ENCODE data around the gene LTBP1.

LTBP1 gene

GRCh38 chr2:33126552-33126951 is 179.8 kb downstream of the LTBP1 start:
- Histone ChIP-seq H3K79me1 (ENCODE audit: low read length) (no peaks in the 10 kb centered on the region), H4K8ac (ENCODE audit: low read depth, low read length) (no peak overlapping the region), H4K5ac (ENCODE audit: low read length) (no peak overlapping the region), H3K56ac (ENCODE audit: low read length) (no peak overlapping the region), H3K36me3 (ENCODE audit: control insufficient read depth, insufficient read depth, low read length) (no peaks in the 10 kb centered on the region), H2AK5ac (ENCODE audit: low read length) (no peak overlapping the region), H3K4me1 (ENCODE audit: control insufficient read depth, low read depth, low read length) (peaks cover 3% of the 10 kb centered on the region), H3K4me2 (ENCODE audit: low read length) (no peak overlapping the region), H3K27me3 (ENCODE audit: insufficient read depth, low read length, poor library complexity) (no peaks in the 10 kb centered on the region), H2BK120ac (ENCODE audit: low read depth, low read length) (no peak overlapping the region), H3K4ac (ENCODE audit: low read depth, low read length) (no peak overlapping the region), H3K4me3 (ENCODE audit: low read length) (no peak overlapping the region), H2BK15ac (replicated peaks; ENCODE audit: low read depth) (no peak overlapping the region), H3K79me2 (ENCODE audit: control insufficient read depth, insufficient read depth, low read length) (no peaks in the 10 kb centered on the region), H3K23ac (ENCODE audit: low read length) (no peak overlapping the region), H3K9ac (ENCODE audit: low read length) (no peak overlapping the region), H3K27ac (ENCODE audit: low read depth, low read length) (no peak overlapping the region), H3K18ac (ENCODE audit: low read length) (no peak overlapping the region), H2BK5ac (ENCODE audit: low read length) (no peak overlapping the region)
- DNase-seq, result no peak
- WGBS (ENCODE audit: extremely low coverage, insufficient coverage, low lambda C conversion rate), result no CpG with 5 or more reads among the region's 1 CpG

GRCh38 chr2:33126958-33127357 is 180.2 kb downstream of the LTBP1 start:
- H3K36me3 ChIP-seq (ENCODE audit: control insufficient read depth, insufficient read depth, low read length), result no peaks in the 10 kb centered on the region
- no peak overlapping the region for H2BK5ac ChIP-seq (ENCODE audit: low read length)
- H4K5ac ChIP-seq (ENCODE audit: low read length), result no peak overlapping the region
- H3K4me2 ChIP-seq (ENCODE audit: low read length), result no peak overlapping the region
- H3K79me2 ChIP-seq (ENCODE audit: control insufficient read depth, insufficient read depth, low read length), result no peaks in the 10 kb centered on the region
- H3K56ac ChIP-seq (ENCODE audit: low read length), result no peak overlapping the region
- H3K4ac ChIP-seq (ENCODE audit: low read depth, low read length), result no peak overlapping the region
- DNase-seq, result no peak
- no peak overlapping the region for H4K8ac ChIP-seq (ENCODE audit: low read depth, low read length)
- no peaks in the 10 kb centered on the region for H3K27me3 ChIP-seq (ENCODE audit: insufficient read depth, low read length, poor library complexity)
- H3K18ac ChIP-seq (ENCODE audit: low read length), result no peak overlapping the region
- no peak overlapping the region for H3K27ac ChIP-seq (ENCODE audit: low read depth, low read length)
- H3K79me1 ChIP-seq (ENCODE audit: low read length), result no peaks in the 10 kb centered on the region
- H2AK5ac ChIP-seq (ENCODE audit: low read length), result no peak overlapping the region
- H2BK15ac ChIP-seq (replicated peaks; ENCODE audit: low read depth), result no peak overlapping the region
- no peak overlapping the region for H2BK120ac ChIP-seq (ENCODE audit: low read depth, low read length)
- H3K9ac ChIP-seq (ENCODE audit: low read length), result no peak overlapping the region
- H3K4me3 ChIP-seq (ENCODE audit: low read length), result no peak overlapping the region
- no peak overlapping the region for H3K23ac ChIP-seq (ENCODE audit: low read length)
- peaks cover 3% of the 10 kb centered on the region for H3K4me1 ChIP-seq (ENCODE audit: control insufficient read depth, low read depth, low read length)
- no CpG with 5 or more reads among the region's 3 CpGs for WGBS (ENCODE audit: extremely low coverage, insufficient coverage, low lambda C conversion rate)

- H2BK15ac ChIP-seq (replicated peaks; ENCODE audit: low read depth), result no peak overlapping the region
- no peaks in the 10 kb centered on the region for H3K79me2 ChIP-seq (ENCODE audit: control insufficient read depth, insufficient read depth, low read length)
- no peak overlapping the region for H4K5ac ChIP-seq (ENCODE audit: low read length)
- H3K27ac ChIP-seq (ENCODE audit: low read depth, low read length), result no peak overlapping the region
- no peak overlapping the region for H2AK5ac ChIP-seq (ENCODE audit: low read length)
- H3K79me1 ChIP-seq (ENCODE audit: low read length), result no peaks in the 10 kb centered on the region
- no peak overlapping the region for H3K9ac ChIP-seq (ENCODE audit: low read length)
- no peaks in the 10 kb centered on the region for H3K36me3 ChIP-seq (ENCODE audit: control insufficient read depth, insufficient read depth, low read length)
- H3K4ac ChIP-seq (ENCODE audit: low read depth, low read length), result no peak overlapping the region
- H2BK120ac ChIP-seq (ENCODE audit: low read depth, low read length), result no peak overlapping the region
- no peak for DNase-seq
- H3K4me1 ChIP-seq (ENCODE audit: control insufficient read depth, low read depth, low read length), result peaks cover 3% of the 10 kb centered on the region
- no peak overlapping the region for H3K4me2 ChIP-seq (ENCODE audit: low read length)
- no peak overlapping the region for H4K8ac ChIP-seq (ENCODE audit: low read depth, low read length)
- no CpG with 5 or more reads among the region's 7 CpGs for WGBS (ENCODE audit: extremely low coverage, insufficient coverage, low lambda C conversion rate)
- H3K18ac ChIP-seq (ENCODE audit: low read length), result no peak overlapping the region
- H3K23ac ChIP-seq (ENCODE audit: low read length), result no peak overlapping the region
- H2BK5ac ChIP-seq (ENCODE audit: low read length), result no peak overlapping the region
- no peak overlapping the region for H3K56ac ChIP-seq (ENCODE audit: low read length)
- H3K27me3 ChIP-seq (ENCODE audit: insufficient read depth, low read length, poor library complexity), result no peaks in the 10 kb centered on the region
- H3K4me3 ChIP-seq (ENCODE audit: low read length), result no peak overlapping the region
Measured at GRCh38 chr2:33129263-33130053, 182.7 kb downstream of the LTBP1 start.

- Histone ChIP-seq H2BK5ac (ENCODE audit: low read length) (no peak overlapping the region), H3K27me3 (ENCODE audit: insufficient read depth, low read length, poor library complexity) (no peaks in the 10 kb centered on the region), H3K23ac (ENCODE audit: low read length) (no peak overlapping the region), H2BK15ac (replicated peaks; ENCODE audit: low read depth) (no peak overlapping the region), H4K8ac (ENCODE audit: low read depth, low read length) (no peak overlapping the region), H2AK5ac (ENCODE audit: low read length) (no peak overlapping the region), H3K4me2 (ENCODE audit: low read length) (no peak overlapping the region), H3K56ac (ENCODE audit: low read length) (no peak overlapping the region), H4K5ac (ENCODE audit: low read length) (no peak overlapping the region), H3K4me1 (ENCODE audit: control insufficient read depth, low read depth, low read length) (peaks cover 3% of the 10 kb centered on the region), H3K36me3 (ENCODE audit: control insufficient read depth, insufficient read depth, low read length) (no peaks in the 10 kb centered on the region), H3K79me1 (ENCODE audit: low read length) (no peaks in the 10 kb centered on the region), H2BK120ac (ENCODE audit: low read depth, low read length) (no peak overlapping the region), H3K27ac (ENCODE audit: low read depth, low read length) (no peak overlapping the region), H3K4me3 (ENCODE audit: low read length) (no peak overlapping the region), H3K4ac (ENCODE audit: low read depth, low read length) (no peak overlapping the region), H3K18ac (ENCODE audit: low read length) (no peak overlapping the region), H3K9ac (ENCODE audit: low read length) (no peak overlapping the region), H3K79me2 (ENCODE audit: control insufficient read depth, insufficient read depth, low read length) (no peaks in the 10 kb centered on the region)
- no CpG with 5 or more reads among the region's 7 CpGs for whole genome bisulfite sequencing (ENCODE audit: extremely low coverage, insufficient coverage, low lambda C conversion rate)
- no peak for DNase-seq
Measured at GRCh38 chr2:33130054-33130447, 183.3 kb downstream of the LTBP1 start.

- Histone ChIP-seq H3K4me2 (ENCODE audit: low read length) (no peak overlapping the region), H3K4ac (ENCODE audit: low read depth, low read length) (no peak overlapping the region), H3K79me1 (ENCODE audit: low read length) (no peaks in the 10 kb centered on the region), H2BK15ac (replicated peaks; ENCODE audit: low read depth) (no peak overlapping the region), H3K18ac (ENCODE audit: low read length) (peak overlapping the region; percentile 31), H2BK120ac (ENCODE audit: low read depth, low read length) (no peak overlapping the region), H3K4me1 (ENCODE audit: control insufficient read depth, low read depth, low read length) (peaks cover 3% of the 10 kb centered on the region), H3K23ac (ENCODE audit: low read length) (no peak overlapping the region), H4K8ac (ENCODE audit: low read depth, low read length) (no peak overlapping the region), H2BK5ac (ENCODE audit: low read length) (no peak overlapping the region), H4K5ac (ENCODE audit: low read length) (no peak overlapping the region), H3K27ac (ENCODE audit: low read depth, low read length) (no peak overlapping the region), H3K9ac (ENCODE audit: low read length) (no peak overlapping the region), H2AK5ac (ENCODE audit: low read length) (no peak overlapping the region), H3K79me2 (ENCODE audit: control insufficient read depth, insufficient read depth, low read length) (no peaks in the 10 kb centered on the region), H3K36me3 (ENCODE audit: control insufficient read depth, insufficient read depth, low read length) (no peaks in the 10 kb centered on the region), H3K56ac (ENCODE audit: low read length) (no peak overlapping the region), H3K4me3 (ENCODE audit: low read length) (no peak overlapping the region), H3K27me3 (ENCODE audit: insufficient read depth, low read length, poor library complexity) (no peaks in the 10 kb centered on the region)
- no CpG with 5 or more reads among the region's 6 CpGs for WGBS (ENCODE audit: extremely low coverage, insufficient coverage, low lambda C conversion rate)
- DNase-seq, result peak; percentile 17
Measured at GRCh38 chr2:33130544-33130943, 183.8 kb downstream of the LTBP1 start.

GRCh38 chr2:33131111-33131510 is 184.4 kb downstream of the LTBP1 start:
- no peaks in the 10 kb centered on the region for H3K79me1 ChIP-seq (ENCODE audit: low read length)
- no peak overlapping the region for H3K4me3 ChIP-seq (ENCODE audit: low read length)
- no peak overlapping the region for H4K8ac ChIP-seq (ENCODE audit: low read depth, low read length)
- no peak overlapping the region for H3K27ac ChIP-seq (ENCODE audit: low read depth, low read length)
- no peak overlapping the region for H3K4me2 ChIP-seq (ENCODE audit: low read length)
- DNase-seq, result peak; percentile 76
- no peak overlapping the region for H2BK120ac ChIP-seq (ENCODE audit: low read depth, low read length)
- H3K79me2 ChIP-seq (ENCODE audit: control insufficient read depth, insufficient read depth, low read length), result no peaks in the 10 kb centered on the region
- H2BK15ac ChIP-seq (replicated peaks; ENCODE audit: low read depth), result no peak overlapping the region
- H3K18ac ChIP-seq (ENCODE audit: low read length), result no peak overlapping the region
- H3K4ac ChIP-seq (ENCODE audit: low read depth, low read length), result no peak overlapping the region
- WGBS (ENCODE audit: extremely low coverage, insufficient coverage, low lambda C conversion rate), result no CpG with 5 or more reads among the region's 4 CpGs
- no peaks in the 10 kb centered on the region for H3K36me3 ChIP-seq (ENCODE audit: control insufficient read depth, insufficient read depth, low read length)
- peaks cover 3% of the 10 kb centered on the region for H3K4me1 ChIP-seq (ENCODE audit: control insufficient read depth, low read depth, low read length)
- no peak overlapping the region for H3K23ac ChIP-seq (ENCODE audit: low read length)
- H3K9ac ChIP-seq (ENCODE audit: low read length), result no peak overlapping the region
- no peak overlapping the region for H3K56ac ChIP-seq (ENCODE audit: low read length)
- no peak overlapping the region for H2AK5ac ChIP-seq (ENCODE audit: low read length)
- no peak overlapping the region for H2BK5ac ChIP-seq (ENCODE audit: low read length)
- H4K5ac ChIP-seq (ENCODE audit: low read length), result no peak overlapping the region
- no peaks in the 10 kb centered on the region for H3K27me3 ChIP-seq (ENCODE audit: insufficient read depth, low read length, poor library complexity)

Measured in mesendoderm (in vitro differentiated cells).